ENCODE results near the gene CXCR6. TPM values are rescaled to one million over a fixed set of nuclear protein-coding genes. Genes with fewer than 3 reads are reported as not detected.

CXCR6 gene
- total RNA-seq, 2 donors from 2014 or later: 4.0 to 5.3 TPM

GRCh38 chr3:45969953-45970352 is 26.7 kb downstream of the CXCR6 start:
- ATAC-seq (peak in 1 of 2 donors; percentile 56), DNase-seq (ENCODE audit: low spot score) (no peak)
- peak overlapping the region; percentile 13 for H3K4me3 Mint-ChIP-seq
- no peaks in the 10 kb centered on the region for H3K27me3 Mint-ChIP-seq
- H3K9me3 Mint-ChIP-seq: no peaks in the 10 kb centered on the region
- peak overlapping the region; percentile 83 to 91 for H3K27ac Mint-ChIP-seq
- H3K36me3 Mint-ChIP-seq: peaks cover 29% of the 10 kb centered on the region
- H3K4me1 Mint-ChIP-seq (ENCODE audit: low read depth in 2 of 2): peaks cover 31 to 79% of the 10 kb centered on the region in 2 donors

DNA sequence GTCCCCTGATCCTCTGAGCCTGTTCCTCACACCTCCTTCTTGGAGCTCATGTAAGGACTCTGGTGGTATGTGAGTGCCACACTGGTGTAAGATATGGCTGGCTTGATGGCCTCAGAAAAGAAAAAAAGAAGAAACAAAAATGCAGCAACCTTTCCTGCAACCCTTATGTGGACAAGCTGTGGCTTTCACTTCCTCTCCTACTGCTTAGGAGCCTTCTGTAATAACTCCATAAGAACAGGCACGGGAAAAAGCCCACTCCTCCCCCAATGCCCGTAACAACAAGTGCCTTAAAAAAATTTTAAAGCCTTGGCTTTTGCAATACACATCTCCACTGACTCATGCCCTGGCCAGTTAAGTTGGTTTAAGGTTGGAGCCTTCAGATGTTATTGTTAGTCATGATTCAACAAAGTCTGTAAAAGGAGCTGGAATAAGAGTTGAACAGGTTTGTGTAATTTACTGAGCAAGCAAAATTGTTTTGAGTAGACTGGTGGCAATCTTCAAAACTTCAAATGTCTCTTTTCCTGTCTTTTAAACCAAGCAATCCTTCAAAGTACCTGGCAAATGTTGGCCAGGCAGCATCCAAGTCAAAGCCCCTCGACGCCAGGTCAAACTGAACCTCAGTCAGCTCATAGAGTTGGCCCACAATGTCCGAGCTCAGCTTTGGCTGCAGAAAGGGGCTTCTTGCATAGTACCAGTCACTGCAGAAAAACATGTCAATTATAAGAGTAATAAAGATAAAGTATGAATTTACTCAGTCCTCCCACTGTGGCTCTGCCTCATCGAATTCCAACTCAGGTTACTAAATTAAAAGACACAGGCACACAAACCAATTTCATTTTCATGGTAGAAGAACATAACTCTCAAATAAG is 29.5 kb downstream of the CXCR6 start:
- peak overlapping the region; percentile 71 for H3K4me3 Mint-ChIP-seq
- ATAC-seq: peak; percentile 68 to 72

DNA sequence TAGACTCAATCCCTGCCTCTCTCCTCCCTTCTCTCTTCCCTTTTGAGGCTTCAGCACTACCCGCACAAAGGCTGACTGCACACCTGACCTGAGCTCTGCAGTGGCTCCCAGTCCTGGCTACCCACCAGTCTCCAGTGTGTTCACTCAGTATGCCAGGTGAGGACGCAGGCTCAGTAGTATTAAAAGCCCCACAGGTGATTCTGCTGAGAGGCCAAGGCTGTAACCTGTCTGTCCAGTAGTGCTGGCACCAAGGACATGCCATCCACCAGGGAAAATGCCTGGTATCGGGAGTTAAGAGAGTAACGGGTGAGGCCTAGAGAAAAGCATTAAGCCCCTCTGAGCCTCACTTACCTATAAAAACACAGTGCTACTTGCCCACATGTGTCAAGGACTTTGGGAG is 31.4 kb downstream of the CXCR6 start:
- Mint-ChIP-seq H3K4me3 (no peak overlapping the region), H3K36me3 (peaks cover 26% of the 10 kb centered on the region), H3K4me1 (ENCODE audit: low read depth in 2 of 2) (peaks cover 44 to 70% of the 10 kb centered on the region in 2 donors)

More for the DNA sequence above, 29.5 kb downstream of the CXCR6 start:
- no peak for DNase-seq (ENCODE audit: low spot score)
- Mint-ChIP-seq H3K27me3 (no peaks in the 10 kb centered on the region), H3K9me3 (no peaks in the 10 kb centered on the region), H3K36me3 (peaks cover 29% of the 10 kb centered on the region), H3K4me1 (ENCODE audit: low read depth in 2 of 2) (peaks cover 43 to 74% of the 10 kb centered on the region in 2 donors), H3K27ac (peak overlapping the region; percentile 73 to 81)

DNA sequence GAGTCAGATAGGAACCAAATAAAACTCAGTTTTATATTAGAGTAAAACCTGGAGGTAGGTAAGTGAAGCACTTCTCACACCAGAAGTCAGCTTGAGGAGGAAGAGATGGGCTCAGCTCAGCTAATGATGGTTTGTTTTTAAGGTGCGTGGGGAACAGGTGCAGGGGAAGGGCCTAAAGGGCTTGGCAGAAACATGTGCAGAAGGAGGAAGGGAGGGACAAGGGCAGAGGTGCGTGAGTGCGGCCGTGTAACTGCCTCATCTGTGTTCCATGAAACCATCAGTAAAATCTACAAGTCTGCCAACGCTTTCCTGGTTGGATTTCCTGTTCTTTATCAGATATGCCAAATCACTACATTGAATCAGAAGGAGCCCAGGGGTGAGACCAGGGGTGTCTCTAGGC is 32.4 kb downstream of the CXCR6 start:
- Mint-ChIP-seq H3K27ac (peak overlapping the region; percentile 61), H3K4me3 (peak overlapping the region; percentile 3), H3K4me1 (ENCODE audit: low read depth in 2 of 2) (peaks cover 39 to 63% of the 10 kb centered on the region in 2 donors), H3K9me3 (no peaks in the 10 kb centered on the region), H3K27me3 (no peaks in the 10 kb centered on the region), H3K36me3 (peaks cover 19% of the 10 kb centered on the region)
- DNase-seq (ENCODE audit: low spot score) (no peak), ATAC-seq (no peak)

More for the DNA sequence above, 31.4 kb downstream of the CXCR6 start:
- no peak for DNase-seq (ENCODE audit: low spot score)
- Mint-ChIP-seq H3K9me3 (no peaks in the 10 kb centered on the region), H3K27me3 (no peaks in the 10 kb centered on the region), H3K27ac (peak overlapping the region in 1 of 2 donors; percentile 61)
- no peak for ATAC-seq

DNA sequence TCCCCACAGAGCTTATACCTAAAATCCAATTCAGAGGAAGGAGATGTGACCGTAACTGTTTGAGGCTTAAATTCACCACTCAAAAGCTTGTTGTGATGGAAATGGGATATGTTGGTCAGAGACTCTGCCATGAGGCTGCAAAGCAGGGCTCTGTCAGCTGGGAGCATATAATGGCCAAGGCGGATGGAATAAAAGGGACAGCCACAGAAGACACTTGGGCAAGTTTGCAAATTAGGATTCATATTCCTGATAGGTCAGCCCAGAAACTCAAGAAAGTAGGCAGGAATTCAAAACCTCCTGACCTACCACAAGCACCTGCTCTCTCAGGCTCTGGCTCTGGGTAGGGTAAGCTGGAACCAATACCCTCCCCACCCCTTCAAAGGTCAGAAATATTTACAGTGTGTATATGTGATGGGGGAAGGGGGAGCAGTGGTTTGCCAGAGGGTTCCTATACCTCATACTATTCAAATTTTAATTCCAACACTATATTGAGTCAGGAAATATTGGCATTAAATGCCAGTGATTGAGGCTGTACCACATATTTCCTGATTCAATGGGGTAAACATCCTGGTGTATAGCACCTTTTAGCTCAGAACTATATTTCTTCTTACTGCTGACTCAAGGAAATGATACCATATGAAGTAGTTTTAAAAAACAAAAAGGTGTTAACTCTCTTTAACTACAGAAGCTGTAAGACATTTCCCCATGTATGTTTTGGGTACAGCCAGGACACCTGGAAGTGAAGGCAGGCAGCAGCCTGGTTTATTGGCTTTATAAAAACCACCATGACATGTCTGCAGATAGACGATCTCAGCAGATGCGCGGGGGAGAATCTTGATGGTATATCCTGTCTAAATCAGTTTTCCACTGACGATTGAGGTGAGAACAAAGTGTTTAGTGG is 33.2 kb downstream of the CXCR6 start:
- H3K27me3 Mint-ChIP-seq: no peaks in the 10 kb centered on the region
- peak in 1 of 2 donors; percentile 21 for ATAC-seq

DNA sequence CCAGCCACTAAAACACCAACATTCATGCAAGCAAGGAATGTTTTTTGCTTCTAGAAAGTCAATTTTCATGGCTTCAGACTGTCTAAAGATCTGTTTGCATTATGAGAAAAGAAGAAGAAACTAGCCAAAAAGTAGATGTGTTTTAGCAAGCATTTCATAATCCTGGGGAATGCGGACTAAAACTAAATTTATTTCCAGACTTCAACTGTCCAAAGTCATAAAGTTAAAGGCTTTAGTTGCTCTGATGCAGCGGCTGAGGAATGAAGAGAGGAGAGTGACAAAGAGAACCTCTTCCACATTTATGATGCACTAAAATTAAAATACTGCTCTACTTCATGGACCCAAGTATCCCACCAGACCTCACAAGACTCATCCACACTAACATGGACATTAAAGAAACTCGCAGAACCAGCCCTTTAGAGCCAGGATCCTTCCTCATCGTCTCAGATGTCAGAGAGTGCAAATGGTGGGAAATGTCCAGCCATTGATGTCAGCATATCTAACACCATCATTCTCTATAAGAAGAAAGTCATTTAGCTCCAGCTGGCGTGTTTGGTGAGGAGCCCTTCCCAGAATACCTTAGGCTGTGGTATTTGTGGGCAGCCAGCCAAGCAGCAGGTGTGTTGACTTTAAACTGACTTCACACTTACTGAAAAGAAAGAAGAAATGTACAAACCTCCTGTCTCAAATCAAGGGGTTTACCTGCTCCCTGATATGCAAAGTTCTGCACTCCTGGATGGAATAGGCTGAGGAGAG is 34.9 kb downstream of the CXCR6 start:
- peak overlapping the region; percentile 75 for H3K4me3 Mint-ChIP-seq
- no peaks in the 10 kb centered on the region for H3K27me3 Mint-ChIP-seq
- H3K27ac Mint-ChIP-seq: peak overlapping the region; percentile 77 to 80
- peaks cover 18% of the 10 kb centered on the region for H3K36me3 Mint-ChIP-seq
- DNase-seq (ENCODE audit: low spot score): no peak
- no peaks in the 10 kb centered on the region for H3K9me3 Mint-ChIP-seq
- ATAC-seq: peak; percentile 56
- H3K4me1 Mint-ChIP-seq (ENCODE audit: low read depth in 2 of 2): peaks cover 42 to 48% of the 10 kb centered on the region in 2 donors

More for the DNA sequence above, 33.2 kb downstream of the CXCR6 start:
- Mint-ChIP-seq H3K36me3 (peaks cover 22% of the 10 kb centered on the region), H3K9me3 (no peaks in the 10 kb centered on the region), H3K4me1 (ENCODE audit: low read depth in 2 of 2) (peaks cover 44 to 64% of the 10 kb centered on the region in 2 donors), H3K27ac (peak overlapping the region; percentile 61), H3K4me3 (peak overlapping the region; percentile 59)
- DNase-seq (ENCODE audit: low spot score): no peak

GRCh38 chr3:45979378-45979777 is 36.1 kb downstream of the CXCR6 start:
- H3K4me3 Mint-ChIP-seq: peak overlapping the region; percentile 32
- H3K4me1 Mint-ChIP-seq (ENCODE audit: low read depth in 2 of 2): peaks cover 42 to 44% of the 10 kb centered on the region in 2 donors
- no peak for DNase-seq (ENCODE audit: low spot score)
- ATAC-seq: no peak
- H3K36me3 Mint-ChIP-seq: peaks cover 18% of the 10 kb centered on the region
- no peaks in the 10 kb centered on the region for H3K9me3 Mint-ChIP-seq
- no peaks in the 10 kb centered on the region for H3K27me3 Mint-ChIP-seq
- peak overlapping the region; percentile 77 to 80 for H3K27ac Mint-ChIP-seq

DNA sequence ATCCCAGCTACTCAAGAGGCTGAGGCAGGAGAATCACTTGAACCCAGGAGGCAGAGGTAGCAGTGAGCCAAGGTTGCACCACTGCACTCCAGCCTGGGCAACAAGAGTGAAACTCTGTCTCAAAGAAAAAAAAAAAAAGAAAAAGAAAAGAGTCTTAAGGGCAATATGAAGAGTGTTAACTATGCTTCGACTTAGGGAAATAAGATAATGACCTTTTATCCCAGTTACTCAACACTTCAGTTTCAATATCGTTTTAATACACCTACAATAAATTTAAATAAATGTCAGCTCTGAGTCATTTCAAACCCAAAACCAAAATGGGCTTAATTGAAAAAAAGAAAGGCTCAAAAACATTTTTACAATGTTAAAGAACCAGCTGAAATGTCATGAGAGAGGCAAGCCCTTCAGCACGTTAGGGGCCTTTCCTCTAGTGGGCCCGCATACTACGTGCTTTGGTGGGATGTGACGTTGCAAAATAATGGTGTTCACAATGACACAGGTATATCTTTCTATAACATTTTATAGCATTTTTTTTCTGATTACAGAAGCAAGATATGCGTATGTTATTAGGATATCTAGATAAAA is 37.1 kb downstream of the CXCR6 start:
- Mint-ChIP-seq H3K36me3 (peaks cover 18% of the 10 kb centered on the region), H3K4me1 (ENCODE audit: low read depth in 2 of 2) (peaks cover 43 to 44% of the 10 kb centered on the region in 2 donors), H3K9me3 (no peaks in the 10 kb centered on the region), H3K27me3 (no peaks in the 10 kb centered on the region), H3K4me3 (peak overlapping the region; percentile 32), H3K27ac (peak overlapping the region; percentile 77 to 80)
- DNase-seq (ENCODE audit: low spot score): no peak
- no peak for ATAC-seq

GRCh38 chr3:45980819-45981218 is 37.6 kb downstream of the CXCR6 start:
- Mint-ChIP-seq H3K4me3 (peak overlapping the region; percentile 75), H3K27ac (peak overlapping the region; percentile 50 to 82), H3K4me1 (ENCODE audit: low read depth in 2 of 2) (peaks cover 38 to 40% of the 10 kb centered on the region in 2 donors), H3K36me3 (peaks cover 18% of the 10 kb centered on the region), H3K27me3 (no peaks in the 10 kb centered on the region), H3K9me3 (no peaks in the 10 kb centered on the region)
- ATAC-seq: no peak
- no peak for DNase-seq (ENCODE audit: low spot score)

DNA sequence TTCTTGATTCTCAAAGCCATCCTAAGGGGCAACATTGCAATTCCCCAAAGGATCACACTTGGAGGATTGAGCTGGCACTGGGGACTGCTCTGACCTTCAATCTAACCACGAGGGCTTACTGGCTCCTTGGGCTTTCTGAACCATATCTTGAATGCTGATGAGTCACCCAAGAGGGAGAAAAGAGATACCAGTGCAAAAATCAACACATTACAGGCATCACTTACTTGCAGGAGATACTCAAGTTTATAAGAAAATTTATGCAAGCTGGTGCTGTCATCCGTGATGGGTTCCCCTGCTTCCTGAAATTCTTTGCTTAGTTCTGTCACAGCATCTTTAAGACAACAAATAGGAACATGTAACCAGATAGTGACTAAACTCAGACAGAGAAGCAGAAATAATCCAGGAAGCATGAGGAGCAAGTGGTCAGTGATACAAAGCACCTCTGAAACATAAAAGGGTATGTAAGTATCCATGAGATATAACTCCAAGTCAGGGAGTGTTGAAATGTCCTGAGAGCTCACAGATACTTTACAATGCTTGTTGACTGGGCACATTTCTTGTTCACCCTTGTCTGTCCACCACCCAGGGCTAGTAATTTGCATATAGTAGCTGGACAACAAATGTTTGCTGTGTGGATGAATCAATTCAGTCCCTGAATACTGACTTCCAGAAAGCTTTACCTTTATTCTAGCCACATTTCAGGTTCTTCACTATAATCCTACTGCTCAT is 38.2 kb downstream of the CXCR6 start:
- Mint-ChIP-seq H3K27me3 (no peaks in the 10 kb centered on the region), H3K36me3 (peaks cover 18% of the 10 kb centered on the region), H3K9me3 (no peaks in the 10 kb centered on the region), H3K27ac (peak overlapping the region; percentile 50 to 82), H3K4me1 (ENCODE audit: low read depth in 2 of 2) (peaks cover 32 to 37% of the 10 kb centered on the region in 2 donors), H3K4me3 (peak overlapping the region; percentile 75)
- ATAC-seq (peak in 1 of 2 donors; percentile 57), DNase-seq (ENCODE audit: low spot score) (no peak)

DNA sequence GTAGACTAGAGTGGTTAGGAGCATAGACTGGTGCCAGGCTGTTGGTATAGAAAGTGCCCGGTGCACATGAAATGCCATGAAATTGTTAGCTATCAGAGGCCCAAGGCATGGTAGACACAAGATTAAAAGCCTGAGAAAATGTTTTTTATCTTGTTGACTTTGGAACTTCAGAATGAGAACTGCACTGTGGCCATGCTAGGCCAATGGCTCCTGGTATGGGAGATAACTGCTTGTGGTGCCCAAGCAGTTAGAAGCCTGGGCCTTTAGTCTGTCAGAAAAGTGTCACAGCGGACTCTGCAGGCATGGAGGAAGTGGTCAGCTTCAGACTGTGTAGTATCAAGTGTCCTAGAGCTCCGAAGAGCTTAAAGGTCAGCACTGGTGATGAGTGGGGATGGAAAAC is 40.5 kb downstream of the CXCR6 start:
- ATAC-seq (no peak), DNase-seq (ENCODE audit: low spot score) (no peak)
- Mint-ChIP-seq H3K36me3 (peaks cover 7% of the 10 kb centered on the region), H3K9me3 (no peaks in the 10 kb centered on the region), H3K4me3 (no peak overlapping the region), H3K4me1 (ENCODE audit: low read depth in 2 of 2) (peaks cover 34 to 38% of the 10 kb centered on the region in 2 donors), H3K27me3 (no peaks in the 10 kb centered on the region), H3K27ac (no peak overlapping the region)

Data from natural killer cell treated with Interleukin-12 subunit alpha and Interleukin-12 subunit beta and Interleukin-15 and Interleukin-18, amount 100 ng/mL, for 72 hours (primary cell).